HG03196 (cell line): ENCODE data around the gene ENTPD1.
"Not testable (repeated sequence)": the region's sequence is repeated elsewhere in the genome, so short reads cannot be mapped to it uniquely, and the experiment has no call there.

Experiments used
- ATAC-seq: cut with Tn5 transposase; IDR thresholded peaks from one replicate; pipeline ENCODE4 v1.9.1; 2021; ENCODE audit not compliant: unreplicated experiment

ENTPD1 gene

DNA sequence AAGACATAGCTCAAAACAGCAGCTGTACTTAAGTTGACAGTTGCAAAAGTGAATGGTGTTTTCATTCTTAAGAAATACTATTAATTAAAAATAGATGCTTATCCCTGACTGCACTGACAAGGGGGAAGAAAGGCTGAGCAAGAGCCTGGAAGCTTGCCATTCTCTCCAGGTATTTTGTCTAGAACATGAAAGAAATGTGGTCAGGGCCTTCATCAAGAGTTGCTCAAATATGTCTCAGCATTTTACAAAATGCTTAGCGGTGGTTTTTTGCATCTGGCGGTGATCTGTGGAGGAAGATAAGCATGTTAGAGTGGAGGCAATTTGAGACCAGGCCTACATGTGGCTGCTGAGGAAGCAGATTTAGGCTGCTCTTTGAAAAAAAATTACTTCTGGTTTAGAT is 105.4 kb downstream of the ENTPD1 start:
- no peak for ATAC-seq

- peak; percentile 81 for ATAC-seq
Measured at GRCh38 chr10:95864906-95865813, 109.2 kb downstream of the ENTPD1 start.

DNA sequence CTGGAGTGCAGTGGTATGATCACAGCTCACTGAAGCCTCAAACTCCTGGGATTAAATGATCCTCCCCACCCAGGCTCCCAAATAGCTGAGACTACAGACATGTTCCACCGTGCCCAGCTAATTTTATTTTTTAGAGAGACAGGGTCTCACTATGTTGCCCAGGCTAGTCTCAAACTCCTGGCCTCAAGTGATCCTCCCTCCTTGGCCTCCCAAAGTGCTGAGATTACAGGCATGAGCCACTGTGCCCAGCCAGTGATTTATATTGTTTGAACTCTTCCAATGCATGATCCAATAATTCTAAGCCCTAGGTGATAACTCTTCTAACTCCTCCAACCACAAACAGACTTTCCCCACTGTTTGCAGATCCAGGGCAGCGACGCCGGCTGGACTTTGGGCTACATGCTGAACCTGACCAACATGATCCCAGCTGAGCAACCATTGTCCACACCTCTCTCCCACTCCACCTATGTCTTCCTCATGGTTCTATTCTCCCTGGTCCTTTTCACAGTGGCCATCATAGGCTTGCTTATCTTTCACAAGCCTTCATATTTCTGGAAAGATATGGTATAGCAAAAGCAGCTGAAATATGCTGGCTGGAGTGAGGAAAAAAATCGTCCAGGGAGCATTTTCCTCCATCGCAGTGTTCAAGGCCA is 110.0 kb downstream of the ENTPD1 start:
- ATAC-seq = no peak

GRCh38 chr10:95866467-95866842 is 110.5 kb downstream of the ENTPD1 start:
- no peak for ATAC-seq

GRCh38 chr10:95867866-95868265 is 111.9 kb downstream of the ENTPD1 start:
- ATAC-seq = no peak

DNA sequence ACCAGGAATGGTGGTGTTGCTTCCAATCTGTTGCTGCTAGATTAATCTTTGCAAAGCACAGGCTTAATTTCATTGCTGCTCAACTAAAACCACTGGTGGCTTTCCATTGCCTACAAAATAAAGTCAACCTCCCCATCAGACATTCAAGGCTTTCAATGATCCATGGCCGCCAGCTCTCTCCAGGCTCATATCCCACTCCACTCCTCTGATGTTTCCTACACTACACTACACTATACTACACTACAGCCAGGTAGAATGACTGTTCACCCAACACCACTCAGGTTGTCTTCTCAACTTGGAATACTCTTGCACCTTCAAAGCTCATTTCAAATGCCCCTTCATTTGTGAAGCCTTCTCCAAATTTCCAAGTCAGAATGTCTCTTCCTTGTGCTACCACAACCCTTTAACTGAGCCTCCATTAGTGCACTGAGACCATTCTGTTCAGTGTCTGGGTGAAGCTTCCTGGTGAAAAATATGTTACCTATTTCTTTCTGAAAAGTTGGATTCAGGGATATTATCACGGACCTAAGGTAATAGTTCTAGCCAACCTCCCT is 116.3 kb downstream of the ENTPD1 start:
- ATAC-seq = no peak

DNA sequence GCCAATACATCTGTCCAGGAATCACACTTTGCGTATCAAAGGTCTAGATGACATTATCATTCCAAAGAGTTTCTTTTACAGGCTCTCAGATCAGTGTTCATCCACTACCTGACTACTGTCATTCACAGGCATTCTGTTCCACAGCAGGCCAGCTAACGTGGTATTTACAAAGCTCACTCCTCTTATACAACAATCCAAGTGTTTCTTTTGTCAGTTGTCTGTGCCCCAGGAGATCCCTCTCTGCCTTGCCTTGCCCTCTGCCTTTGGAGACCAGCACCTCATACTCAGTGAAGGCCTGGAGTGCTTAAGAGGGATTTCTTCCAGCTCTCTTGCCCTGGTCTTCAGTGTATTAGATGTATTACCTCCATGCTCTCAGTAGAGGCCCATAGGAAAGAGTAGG is 117.2 kb downstream of the ENTPD1 start:
- ATAC-seq = no peak

DNA sequence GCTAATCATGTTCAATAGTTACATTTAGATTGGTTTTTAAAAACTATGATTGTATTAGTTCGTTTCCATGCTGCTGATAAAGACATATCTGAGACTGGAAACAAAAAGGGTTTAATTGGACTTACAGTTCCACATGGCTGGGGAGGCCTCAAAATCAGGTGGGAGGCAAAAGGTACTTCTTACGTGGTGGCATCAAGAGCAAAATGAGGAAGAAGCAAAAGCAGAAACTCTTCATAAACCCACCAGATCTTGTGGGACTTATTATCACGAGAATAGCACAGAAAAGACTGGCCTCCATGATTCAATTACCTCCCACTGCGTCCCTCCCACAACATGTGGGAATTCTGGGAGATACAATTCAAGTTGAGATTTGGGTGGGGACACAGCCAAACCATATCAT is 117.7 kb downstream of the ENTPD1 start:
- no peak for ATAC-seq

- ATAC-seq = not testable (repeated sequence)
Measured at GRCh38 chr10:95874783-95875182, 118.8 kb downstream of the ENTPD1 start.

DNA sequence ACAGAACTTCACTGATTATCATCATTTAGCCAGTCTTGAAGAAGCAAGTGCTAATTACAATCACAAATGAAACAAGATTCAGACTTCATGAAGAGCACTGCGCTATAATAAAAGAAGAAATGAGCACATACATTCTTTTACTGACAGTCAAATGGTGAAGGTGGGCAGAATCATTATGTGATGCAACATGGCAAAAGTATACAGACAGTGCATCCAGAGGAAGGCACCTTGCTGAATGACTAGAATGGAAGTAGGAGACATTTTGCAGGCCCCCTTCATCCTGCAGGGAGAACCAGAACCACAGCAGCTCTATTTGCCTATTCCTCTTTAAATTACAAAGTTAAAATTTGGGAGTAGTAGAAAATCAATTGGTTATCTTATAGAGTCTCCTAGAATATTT is 120.8 kb downstream of the ENTPD1 start:
- no peak for ATAC-seq

GRCh38 chr10:95877881-95878280 is 121.9 kb downstream of the ENTPD1 start:
- ATAC-seq = no peak

DNA sequence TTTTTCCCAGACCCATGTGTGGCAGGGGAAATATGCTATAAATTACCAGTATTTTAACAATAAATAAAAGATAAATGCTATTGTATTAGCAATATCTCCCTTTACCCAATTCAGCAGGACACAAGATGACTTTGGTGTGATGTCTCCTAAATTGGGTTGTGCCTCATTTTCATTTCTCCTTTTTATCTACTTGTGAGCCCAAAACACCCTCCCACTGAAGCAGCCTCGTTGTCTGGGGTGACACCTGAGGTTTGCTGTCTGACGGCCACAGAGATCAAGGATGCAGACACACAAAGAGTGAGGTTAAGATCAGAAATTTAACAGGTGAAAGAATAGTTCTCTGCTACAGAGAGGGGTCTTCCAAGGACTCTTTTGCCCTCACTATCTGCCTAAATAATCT is 124.7 kb downstream of the ENTPD1 start:
- ATAC-seq = no peak

- no peak for ATAC-seq
Measured at GRCh38 chr10:95881316-95881715, 125.4 kb downstream of the ENTPD1 start.

- no peak for ATAC-seq
Measured at GRCh38 chr10:95889830-95890229, 133.9 kb downstream of the ENTPD1 start.

DNA sequence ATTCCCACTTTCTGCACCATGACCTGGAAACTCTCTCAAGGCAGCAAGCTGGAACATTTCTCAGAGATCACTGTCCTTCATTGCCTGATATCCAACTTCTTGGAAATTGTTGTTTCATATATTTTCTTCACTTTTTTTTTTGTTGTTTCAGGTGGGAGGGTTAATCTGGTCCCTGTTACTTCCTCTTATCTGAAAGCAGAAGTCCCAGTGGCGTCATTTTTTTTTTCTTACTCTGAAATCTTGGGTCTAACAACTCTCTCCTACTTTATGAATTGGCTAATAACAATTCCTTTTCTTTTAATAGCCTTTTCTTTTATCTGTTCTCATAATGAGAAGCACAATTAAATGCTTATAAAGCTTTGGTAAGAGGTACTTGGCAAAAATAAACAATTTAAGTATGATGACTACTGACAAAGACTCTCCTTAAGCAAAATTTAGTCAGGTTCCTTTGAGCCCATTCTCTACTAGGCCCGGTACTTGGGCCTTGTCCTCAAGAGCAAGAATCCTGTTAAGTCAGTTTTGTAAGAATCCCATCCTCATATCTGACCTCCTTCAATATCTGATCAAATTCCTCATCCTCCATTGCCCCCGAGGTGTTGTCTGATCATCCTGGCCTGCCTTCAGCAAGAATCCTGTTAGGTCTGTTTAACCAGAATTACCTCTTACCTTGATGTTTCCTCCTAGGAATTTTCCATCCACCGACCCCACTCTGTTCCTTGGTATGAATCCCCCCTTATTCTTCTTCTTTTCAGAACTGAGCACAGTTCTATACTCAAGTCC is 140.3 kb downstream of the ENTPD1 start:
- no peak for ATAC-seq

- not testable (repeated sequence) for ATAC-seq
Measured at GRCh38 chr10:95905897-95906580, 150.1 kb downstream of the ENTPD1 start.

- ATAC-seq = peak; percentile 36
Measured at GRCh38 chr10:95906677-95907455, 150.9 kb downstream of the ENTPD1 start.

DNA sequence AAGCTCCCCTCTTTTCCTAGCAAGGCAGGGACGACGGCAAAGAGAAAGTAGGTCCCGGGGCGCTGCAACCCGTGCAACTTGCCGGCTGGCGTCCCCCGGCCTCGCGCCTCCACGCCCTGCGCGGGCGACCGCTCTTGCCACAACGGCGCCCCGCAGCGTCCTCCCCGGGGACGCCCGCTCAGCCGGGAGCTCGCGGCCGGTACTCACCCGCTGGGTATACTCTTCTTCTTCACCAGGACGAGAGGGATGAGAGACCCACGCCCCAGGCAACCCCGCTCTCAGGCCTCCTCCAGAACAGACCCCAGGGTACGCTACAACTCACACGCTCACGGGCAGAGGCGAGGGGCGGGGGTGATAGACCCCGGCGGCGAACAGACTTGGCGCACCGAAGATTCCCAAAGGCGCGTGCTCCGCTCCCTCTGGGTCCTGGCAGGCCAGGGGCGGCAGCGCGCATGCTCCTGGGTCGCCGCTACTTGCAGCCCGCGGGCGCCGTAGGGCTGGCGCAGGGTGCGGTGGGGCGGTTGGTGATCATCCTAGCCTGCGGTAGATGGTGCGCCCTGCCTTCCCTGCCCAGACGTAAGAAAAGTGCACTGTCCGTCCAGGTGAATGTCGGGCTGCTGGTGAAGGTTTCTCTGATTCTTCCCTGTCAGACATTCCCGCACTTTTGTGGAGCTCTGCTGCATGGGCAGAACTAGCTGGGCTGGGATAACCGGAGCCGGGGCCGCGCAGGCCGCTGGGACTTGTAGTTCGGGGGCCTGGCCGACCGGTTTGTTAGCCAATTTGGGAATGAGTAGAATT is 151.7 kb downstream of the ENTPD1 start, which contains the start of gene CC2D2B:
TSS of gene CC2D2B (plus strand) at position 520 of the 798 bp plus-strand sequence. CDS start 3,349 bp downstream, outside the sequence.
- ATAC-seq = peak; percentile 83

DNA sequence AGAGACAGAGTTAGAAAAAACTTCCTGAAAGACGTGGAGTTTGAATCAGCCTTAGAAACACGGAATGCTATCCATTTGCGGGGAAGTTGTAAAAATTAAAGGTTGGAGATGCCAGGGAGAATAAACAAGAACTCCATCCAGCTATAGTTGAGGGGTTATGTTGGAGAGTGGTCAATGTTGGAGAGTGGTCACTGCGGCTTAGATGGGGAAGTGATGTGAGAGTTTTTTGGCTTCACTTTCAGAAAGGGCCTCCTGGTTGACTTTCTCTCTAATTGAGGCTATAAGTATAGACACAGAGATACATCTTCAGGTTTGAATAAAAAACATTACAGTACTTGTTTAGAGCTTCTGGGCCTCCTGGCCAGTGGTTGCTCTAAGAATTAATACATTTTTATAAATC is 152.5 kb downstream of the ENTPD1 start:
- ATAC-seq = no peak
